Measurements from ENCODE around the gene RAPGEF6. TPM values are rescaled to one million over a fixed set of nuclear protein-coding genes. Genes with fewer than 3 reads are reported as not detected.
"Not testable (repeated sequence)": the region's sequence is repeated elsewhere in the genome, so short reads cannot be mapped to it uniquely, and the experiment has no call there.

The RAPGEF6 gene
- total and polyA plus RNA-seq, 7 donors = 1.8 to 30.5 (median 16.1) TPM

GRCh38 chr5:131400585-131400984, 234.4 kb downstream of the RAPGEF6 start:
- intact Hi-C loops (cut with DNase I) = no loop called here
- peaks cover 0 to 6% (median 4%) of the 10 kb centered on the region in 4 donors for H3K9me3 ChIP-seq
- no peak overlapping the region for H3K4me3 ChIP-seq
- H3K27ac ChIP-seq = no peak overlapping the region
- H3K27me3 ChIP-seq = no peaks in the 10 kb centered on the region
- H3K36me3 ChIP-seq = peaks cover 0 to 11% (median 1%) of the 10 kb centered on the region in 4 donors
- H3K4me1 ChIP-seq = peaks cover 0 to 12% (median 2%) of the 10 kb centered on the region in 4 donors
- TF ChIP-seq POLR2A (IDR thresholded peaks at IDR 0.05) = no peak
- TF ChIP-seq CTCF (IDR thresholded peaks at IDR 0.05) = no peak
- no peak for TF ChIP-seq EP300 (IDR thresholded peaks at IDR 0.05)
- TF ChIP-seq POLR2AphosphoS5 (IDR thresholded peaks at IDR 0.05) = no peak
- DNase-seq = no peak
- WGBS, 2 donors = 96 to 98% methylated on average over 3 of the region's 3 CpGs

- Histone ChIP-seq H3K36me3 (peaks cover 0 to 11% (median 1%) of the 10 kb centered on the region in 4 donors), H3K4me1 (peaks cover 0 to 18% (median 3%) of the 10 kb centered on the region in 4 donors)
- intact Hi-C loops (cut with DNase I); DNase-seq; H3K27me3 ChIP-seq; H3K4me3 ChIP-seq; H3K27ac ChIP-seq; H3K9me3 ChIP-seq: not testable (repeated sequence)
- 90 to 94% methylated on average over 6 of the region's 6 CpGs for WGBS, 2 donors
These were observed 236.0 kb downstream of the RAPGEF6 start for GRCh38 chr5:131399007-131399406.

GRCh38 chr5:131396630-131397273, 238.3 kb downstream of the RAPGEF6 start:
- no peak overlapping the region for H3K4me3 ChIP-seq
- H3K9me3 ChIP-seq = no peaks in the 10 kb centered on the region
- H3K4me1 ChIP-seq = peaks cover 0 to 28% (median 8%) of the 10 kb centered on the region in 4 donors
- TF ChIP-seq EP300 (IDR thresholded peaks at IDR 0.05) = no peak
- TF ChIP-seq POLR2AphosphoS5 (IDR thresholded peaks at IDR 0.05) = no peak
- TF ChIP-seq POLR2A (IDR thresholded peaks at IDR 0.05) = no peak
- TF ChIP-seq CTCF (IDR thresholded peaks at IDR 0.05) = no peak
- H3K27me3 ChIP-seq = no peaks in the 10 kb centered on the region
- intact Hi-C loops (cut with DNase I) = no loop called here
- H3K36me3 ChIP-seq = peaks cover 0 to 20% (median 1%) of the 10 kb centered on the region in 4 donors
- WGBS, 2 donors = 78 to 93% methylated on average over 5 of the region's 5 CpGs
- DNase-seq = no peak
- H3K27ac ChIP-seq = no peak overlapping the region

GRCh38 chr5:131396015-131396414, 239.0 kb downstream of the RAPGEF6 start:
- WGBS, 2 donors = 83 to 89% methylated on average over 3 of the region's 3 CpGs
- Histone ChIP-seq H3K9me3 (no peaks in the 10 kb centered on the region), H3K4me1 (peaks cover 0 to 28% (median 8%) of the 10 kb centered on the region in 4 donors), H3K27me3 (no peaks in the 10 kb centered on the region), H3K4me3 (no peak overlapping the region), H3K27ac (no peak overlapping the region), H3K36me3 (peaks cover 0 to 23% (median under 1%) of the 10 kb centered on the region in 4 donors)
- TF ChIP-seq CTCF (IDR thresholded peaks at IDR 0.05) = no peak
- no peak for TF ChIP-seq POLR2A (IDR thresholded peaks at IDR 0.05)
- no peak for TF ChIP-seq POLR2AphosphoS5 (IDR thresholded peaks at IDR 0.05)
- no peak for TF ChIP-seq EP300 (IDR thresholded peaks at IDR 0.05)
- intact Hi-C loops (cut with DNase I) = no loop called here
- DNase-seq = no peak

GRCh38 chr5:131394128-131394527, 240.9 kb downstream of the RAPGEF6 start:
- Histone ChIP-seq H3K27ac (peak overlapping the region in 1 of 4 donors; percentile 22), H3K4me3 (no peak overlapping the region), H3K36me3 (peaks cover 0 to 25% (median 0%) of the 10 kb centered on the region in 4 donors), H3K27me3 (no peaks in the 10 kb centered on the region), H3K4me1 (peaks cover 0 to 28% (median 8%) of the 10 kb centered on the region in 4 donors), H3K9me3 (no peaks in the 10 kb centered on the region)
- peak in 2 of 4 donors; percentile 31 to 32 for TF ChIP-seq POLR2AphosphoS5 (IDR thresholded peaks at IDR 0.05)
- TF ChIP-seq EP300 (IDR thresholded peaks at IDR 0.05) = no peak
- 44 to 69% methylated on average over 4 of the region's 4 CpGs for WGBS, 2 donors
- intact Hi-C loops (cut with DNase I) = no loop called here
- DNase-seq = no peak
